NCI-H82 (cell line): ENCODE results near the gene WBP11.
A peak's percentile ranks its signal among the peaks of the same experiment; 100 is the strongest.

Experiments used
- DNase-seq: peaks from one replicate; lab custom pipeline; 2025; lab: John Stamatoyannopoulos, UW

WBP11 gene

DNA sequence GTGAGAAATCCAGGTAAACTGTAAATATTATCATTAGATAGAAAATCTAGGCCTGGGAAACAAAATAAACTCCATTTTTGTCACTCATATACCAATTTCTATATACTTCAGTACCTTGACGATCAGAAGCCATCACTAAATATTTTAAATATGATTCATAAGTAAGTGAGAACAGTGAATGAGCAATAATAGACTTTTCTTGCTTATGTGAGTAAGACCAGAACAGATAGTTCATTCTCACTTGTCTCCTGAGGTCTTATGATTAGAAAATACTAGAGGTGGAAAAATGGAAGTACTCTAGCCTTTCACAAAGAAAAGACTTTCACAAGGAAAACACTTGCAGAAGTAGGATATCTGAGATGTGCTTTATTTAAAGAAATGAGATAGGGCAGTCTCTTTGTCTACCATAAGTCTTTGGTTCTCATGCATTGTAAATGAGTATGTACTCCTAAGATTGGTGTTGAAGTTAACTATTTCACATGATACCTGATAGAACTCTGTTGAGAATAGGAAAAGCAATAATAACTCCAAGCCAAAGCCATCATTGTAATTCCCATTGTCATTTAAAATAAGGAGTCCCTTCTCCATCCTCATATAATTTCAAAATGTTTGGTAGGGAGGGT lies 20.8 kb upstream of the WBP11 start:
- no peak for DNase-seq

DNA sequence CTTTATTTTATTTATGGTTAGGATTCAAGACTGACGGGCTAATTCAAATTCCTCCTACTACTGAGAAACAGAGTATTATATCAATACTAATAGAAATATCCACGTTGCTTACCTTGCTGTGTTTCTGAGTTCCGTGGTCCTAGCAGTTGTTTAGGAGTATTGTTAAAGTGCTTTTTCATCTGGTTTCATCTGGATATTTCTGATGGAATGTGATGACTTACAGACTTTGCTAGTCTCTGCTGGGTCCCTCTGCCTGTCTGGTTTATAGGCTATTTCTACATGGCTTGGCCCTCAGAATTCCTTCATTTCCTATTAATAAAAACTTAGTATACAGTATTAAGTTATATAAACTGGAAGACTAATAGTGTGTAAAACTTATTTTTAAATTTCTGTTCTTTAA lies 10.7 kb upstream of the WBP11 start, which contains the start of gene SMCO3:
TSS of gene SMCO3 (minus strand) at position 169 of the 400 bp plus-strand sequence. CDS start 7,502 bp downstream, outside the sequence.
- no peak for DNase-seq

DNA sequence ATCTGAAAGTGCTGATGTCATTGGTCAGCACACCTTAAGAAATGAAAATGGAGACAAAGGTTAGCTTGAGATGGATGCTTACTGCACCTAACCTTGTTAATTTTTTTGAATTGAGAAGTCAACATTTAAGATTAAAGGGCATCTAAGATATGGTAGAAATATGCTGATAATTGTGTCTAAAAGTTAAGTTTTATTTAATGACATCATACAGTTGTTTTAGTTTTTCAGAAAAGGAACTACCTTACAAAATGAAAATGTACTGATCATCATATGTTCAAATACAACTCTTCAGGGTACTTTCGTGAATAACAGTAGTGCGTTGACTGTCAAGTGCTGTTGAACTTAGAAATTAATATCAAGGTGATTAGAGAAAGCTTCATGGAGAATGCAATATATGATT lies 8.2 kb upstream of the WBP11 start:
- DNase-seq: no peak

DNA sequence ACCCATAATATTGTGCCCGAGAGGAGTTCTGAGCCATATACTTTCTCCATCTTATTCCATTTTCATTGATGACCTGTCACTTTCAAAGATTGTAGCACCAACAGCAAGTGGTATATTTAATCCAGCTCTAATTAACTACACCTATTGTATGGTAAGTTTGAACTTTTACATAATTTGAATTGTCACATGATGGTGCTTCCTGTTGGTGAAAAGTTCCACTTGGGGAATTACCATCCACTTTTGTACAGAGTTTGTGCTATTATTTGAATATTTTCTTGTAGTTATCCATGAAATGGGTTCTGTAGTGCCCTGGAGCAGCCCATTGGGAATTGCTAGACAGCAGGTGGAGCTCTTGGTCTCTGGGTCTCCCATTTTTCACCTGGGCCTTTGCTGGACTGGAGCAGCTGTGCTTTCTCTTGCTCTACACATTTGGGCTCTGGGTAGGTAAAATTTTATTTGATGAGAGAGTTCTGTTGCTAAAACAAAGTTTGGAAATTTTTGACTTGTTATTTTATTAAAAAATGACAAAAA lies 7.7 kb upstream of the WBP11 start:
- DNase-seq: peak; percentile 48

DNA sequence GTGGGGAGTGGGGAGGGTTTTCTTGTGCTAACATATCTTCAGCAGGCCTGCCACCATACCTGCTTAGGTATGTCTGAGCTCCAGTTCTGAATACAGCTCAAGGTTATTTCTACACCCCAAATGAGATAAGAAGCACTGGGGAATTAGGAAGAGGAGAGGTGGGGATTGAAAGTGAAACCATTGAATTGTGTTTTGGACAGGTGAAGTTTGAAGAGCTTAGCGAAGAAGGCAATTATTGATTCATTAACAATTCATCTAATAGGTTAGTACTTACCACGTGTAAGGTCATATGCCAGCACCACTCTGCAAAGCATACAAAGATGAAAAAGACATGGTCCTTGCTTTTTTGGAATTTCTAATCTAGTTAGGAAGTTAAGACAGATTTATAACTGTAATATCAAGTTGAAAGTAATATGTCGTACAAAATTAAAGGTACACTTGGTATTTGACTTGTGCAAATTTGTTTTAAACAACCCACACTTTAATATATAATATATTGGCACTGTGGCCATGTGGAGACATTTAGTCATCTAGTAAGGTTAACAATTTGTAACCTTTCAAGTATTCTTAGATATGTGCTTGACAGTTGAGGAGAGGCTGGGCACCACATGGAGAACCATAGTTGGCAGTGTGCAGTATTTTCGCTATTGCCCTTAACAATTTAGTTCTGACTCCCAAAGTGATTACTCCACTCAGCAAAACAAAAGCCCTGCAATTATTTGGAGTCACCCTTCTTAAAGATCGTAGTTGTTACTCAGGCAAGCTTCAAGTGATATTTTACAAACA lies 7.1 kb upstream of the WBP11 start:
- DNase-seq: no peak

DNA sequence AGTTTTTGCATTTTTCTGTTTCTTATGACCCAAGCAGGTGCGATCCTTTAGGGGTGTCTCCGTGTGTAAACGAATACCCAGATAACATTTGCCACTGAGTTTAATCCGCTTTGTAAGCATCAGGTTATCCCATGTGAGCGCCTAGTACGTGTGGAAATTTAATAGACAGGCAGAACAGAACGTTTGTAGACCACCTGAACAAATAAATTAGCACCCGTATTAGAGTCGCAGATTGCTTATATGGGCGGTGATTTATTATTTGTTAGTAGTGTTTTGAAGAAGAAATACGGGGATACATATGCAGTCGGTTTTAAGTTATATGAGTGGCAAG lies 517 bp upstream of the WBP11 start:
- peak; percentile 90 for DNase-seq

DNA sequence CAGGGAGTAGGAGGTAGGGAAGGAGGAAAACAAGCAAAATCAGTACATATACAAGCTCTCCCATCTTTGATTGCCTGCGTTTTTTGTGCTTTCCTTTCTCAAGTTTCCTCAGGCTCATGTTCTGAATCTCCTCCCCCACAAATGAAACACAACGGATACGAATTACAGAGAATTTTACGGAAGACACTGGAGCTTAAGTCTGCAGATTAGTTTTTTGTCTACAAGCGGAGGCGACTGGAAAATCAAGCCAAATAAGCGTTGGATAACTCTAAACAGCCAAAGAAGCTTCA lies 612 bp downstream of the WBP11 start:
- no peak for DNase-seq

DNA sequence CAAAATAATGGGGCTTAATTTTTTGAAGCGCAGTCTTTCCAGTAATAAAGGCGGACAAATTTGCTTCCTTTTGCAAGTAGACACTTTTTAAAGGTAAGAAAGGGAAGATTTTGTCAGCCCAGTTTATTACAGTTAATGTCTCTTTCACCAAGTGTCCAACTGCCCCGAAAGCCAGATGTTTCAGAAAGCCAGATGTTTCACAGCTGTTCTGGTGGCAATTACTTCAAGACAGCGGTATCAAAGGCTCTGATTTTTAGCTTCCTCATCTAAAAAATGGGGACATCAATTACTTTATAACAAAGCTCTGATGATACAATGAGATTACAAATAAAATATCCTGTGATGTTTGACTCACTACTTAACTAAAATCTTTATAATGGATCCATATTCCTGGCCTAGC lies 1.0 kb downstream of the WBP11 start:
- DNase-seq: no peak

DNA sequence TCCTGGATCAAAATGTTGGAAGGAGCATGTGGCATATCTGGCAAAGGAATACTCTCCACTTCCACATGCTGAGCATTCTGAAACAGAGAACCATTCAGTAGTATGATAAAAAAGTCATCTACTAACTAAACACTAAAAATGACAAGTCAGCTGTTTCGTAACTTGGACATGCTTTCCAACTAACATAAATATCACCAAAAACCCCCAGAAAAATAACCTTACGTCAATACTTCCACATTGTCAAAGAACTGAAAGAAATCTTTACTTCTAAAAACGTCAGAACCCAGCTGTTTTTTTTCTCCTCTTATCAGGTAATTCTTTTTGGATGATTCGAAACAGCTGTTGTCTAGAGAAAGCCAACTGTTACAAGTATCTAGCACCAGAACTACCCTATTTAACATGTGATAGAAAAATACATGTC lies 8.2 kb downstream of the WBP11 start:
- no peak for DNase-seq

DNA sequence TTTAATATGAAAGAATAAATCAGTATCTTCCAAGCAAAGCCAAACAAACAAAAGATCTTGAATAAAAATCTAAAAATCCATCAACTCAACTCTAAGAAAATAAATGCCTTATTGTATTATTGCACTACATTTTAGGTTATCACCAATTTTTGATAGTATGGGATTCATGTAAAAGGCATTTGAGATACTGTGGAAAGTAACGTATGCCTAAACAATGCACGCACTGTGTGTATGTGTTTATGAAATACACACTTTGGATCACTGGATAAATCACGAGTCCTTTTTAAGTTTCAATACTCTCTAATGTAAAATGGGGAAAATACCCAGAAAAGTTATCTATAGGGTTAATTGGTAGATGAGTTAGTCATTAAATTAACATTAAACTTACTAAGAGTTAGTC lies 17.7 kb downstream of the WBP11 start:
- DNase-seq: no peak

DNA sequence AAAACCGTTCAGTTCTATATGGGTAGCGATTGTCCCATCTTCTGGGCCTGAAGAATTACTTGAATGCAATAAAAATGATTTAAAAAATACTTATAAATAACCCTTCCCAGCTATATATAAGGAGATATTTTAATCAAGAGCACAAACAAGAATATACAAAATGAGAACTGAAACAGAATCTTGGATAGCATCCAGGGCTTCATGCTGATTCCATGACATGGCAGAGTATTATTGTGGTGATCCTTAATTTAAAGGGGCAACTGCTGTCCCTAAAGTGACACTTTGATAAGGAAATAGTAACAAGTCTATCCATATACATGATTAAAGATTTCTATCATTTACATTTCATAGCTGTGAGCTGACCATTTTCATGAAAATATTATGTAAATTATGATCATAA lies 18.8 kb downstream of the WBP11 start:
- DNase-seq: no peak

DNA sequence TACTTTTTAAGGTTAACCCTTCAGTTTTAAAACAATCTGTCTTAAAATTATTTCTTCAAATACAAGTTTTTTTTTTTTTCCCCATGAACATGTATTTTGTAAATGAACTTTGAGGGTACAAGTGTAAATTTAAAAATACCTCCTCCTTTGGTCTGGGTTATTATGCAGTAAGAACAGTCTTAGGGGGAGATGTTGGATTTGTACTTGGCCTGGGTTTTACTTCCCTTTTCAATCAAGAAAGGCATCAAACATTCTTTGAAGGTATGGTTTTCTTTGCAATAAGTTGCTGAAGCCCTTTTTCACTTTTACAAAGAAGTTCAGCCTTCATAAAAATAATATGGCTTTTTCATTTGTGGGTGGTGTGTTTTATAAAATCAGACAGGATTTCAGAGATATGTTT lies 20.5 kb downstream of the WBP11 start:
- no peak for DNase-seq

DNA sequence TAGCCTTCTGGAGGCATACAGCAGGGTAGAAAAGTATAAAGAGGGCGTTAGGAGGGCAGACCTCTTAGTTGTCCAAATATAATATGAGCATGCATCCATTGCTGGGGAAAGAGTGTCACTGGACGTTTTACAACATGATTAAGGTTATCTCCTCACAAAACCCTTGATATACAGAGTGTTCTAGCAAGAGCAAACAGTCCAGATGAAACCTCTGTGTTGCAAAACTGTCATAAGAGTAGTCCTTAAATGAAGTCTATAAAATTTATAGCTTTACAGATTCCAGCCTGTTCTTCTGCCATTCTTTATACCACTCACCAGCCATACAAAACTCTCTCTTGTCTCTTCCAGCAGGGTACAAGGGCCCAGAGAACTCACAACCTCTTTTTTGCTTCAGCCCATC lies 21.7 kb downstream of the WBP11 start:
- no peak for DNase-seq

DNA sequence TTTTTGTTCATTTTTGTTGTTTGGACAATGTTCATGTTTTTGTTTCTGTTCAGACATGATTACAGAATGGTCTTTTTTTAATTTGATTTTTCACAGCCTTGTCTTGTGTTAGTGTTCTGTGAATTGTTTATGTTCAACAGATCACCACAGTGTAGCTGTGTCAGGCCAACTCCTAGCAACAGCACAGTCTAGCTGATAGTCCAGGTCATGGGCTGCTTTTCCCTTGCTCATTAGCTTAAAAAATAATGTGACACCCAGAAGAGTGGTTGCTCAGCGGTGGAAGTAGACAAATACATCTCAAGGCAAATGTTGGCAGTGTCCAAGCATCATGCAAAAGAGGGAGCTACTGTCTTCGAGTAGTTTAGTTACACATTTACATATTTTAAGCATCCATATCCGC lies 22.4 kb downstream of the WBP11 start:
- no peak for DNase-seq

DNA sequence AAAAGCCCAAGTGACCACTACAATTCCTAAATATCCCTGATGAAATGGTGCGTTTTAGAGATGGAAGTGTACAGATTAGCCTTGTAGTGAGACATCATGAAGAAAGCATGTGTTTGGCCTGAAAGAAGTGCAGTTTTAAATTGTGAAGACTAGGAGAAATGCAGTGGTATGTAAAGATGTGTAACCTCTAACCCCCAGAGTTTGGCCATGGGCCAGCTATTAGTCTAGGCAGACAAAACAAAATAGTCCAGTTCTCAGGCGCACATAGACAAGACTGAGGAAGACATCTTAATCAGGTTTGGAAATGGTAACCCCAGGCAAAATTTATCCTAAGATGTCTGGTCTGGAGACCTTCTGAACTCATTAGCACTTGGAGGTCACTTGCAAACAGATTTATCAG lies 23.4 kb downstream of the WBP11 start:
- DNase-seq: no peak

DNA sequence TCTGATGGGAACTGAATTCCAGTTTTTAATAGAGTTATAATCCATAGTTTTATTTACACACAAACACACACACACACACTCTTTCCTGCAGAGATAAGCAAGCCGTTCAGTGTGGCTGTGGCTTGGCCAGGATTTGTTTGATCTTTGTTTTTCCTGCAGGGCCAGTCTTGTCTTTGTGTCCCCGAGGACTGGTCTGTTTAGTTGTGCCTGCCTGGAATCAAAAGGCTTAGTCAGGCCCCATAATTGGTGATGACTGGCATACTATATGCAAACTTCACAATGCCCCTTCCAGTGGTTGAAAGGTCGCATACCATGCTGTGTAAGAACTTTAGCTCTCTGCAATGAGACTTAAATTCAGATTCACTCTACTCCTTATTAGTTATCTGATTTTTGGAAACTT lies 26.0 kb downstream of the WBP11 start:
- DNase-seq: no peak

DNA sequence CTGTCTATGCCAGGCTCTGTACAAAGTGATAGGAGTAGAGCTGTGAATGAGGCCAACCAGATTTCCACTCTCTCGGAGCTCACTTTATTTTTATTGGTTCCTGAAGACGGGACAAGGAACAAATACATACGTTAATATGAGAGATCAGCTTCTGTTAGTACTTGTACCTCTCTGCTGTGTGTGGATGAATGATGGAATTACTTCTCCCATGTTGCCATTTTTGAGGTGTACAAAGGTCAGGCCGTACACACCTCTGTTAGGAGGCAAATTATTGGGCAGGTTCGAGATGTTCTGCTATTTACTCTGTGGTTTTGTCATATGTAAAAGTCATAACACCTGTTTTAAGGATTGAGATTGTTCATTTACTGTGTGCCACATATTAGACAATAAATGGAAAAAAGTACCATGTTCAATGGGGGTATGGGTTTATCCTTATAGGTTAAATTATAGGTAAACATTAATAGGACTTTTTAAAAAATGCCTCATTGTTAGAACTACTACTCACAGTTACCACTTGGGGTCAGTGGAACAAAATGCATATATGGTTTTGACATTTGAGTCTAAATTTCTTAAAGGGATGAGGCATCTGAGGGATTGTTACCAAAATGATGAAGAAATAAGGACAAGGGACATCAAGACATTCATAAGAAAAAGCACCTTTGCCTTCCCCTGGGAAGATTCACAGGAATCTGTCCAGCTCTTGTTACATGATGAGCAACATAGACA lies 26.9 kb downstream of the WBP11 start:
- no peak for DNase-seq

DNA sequence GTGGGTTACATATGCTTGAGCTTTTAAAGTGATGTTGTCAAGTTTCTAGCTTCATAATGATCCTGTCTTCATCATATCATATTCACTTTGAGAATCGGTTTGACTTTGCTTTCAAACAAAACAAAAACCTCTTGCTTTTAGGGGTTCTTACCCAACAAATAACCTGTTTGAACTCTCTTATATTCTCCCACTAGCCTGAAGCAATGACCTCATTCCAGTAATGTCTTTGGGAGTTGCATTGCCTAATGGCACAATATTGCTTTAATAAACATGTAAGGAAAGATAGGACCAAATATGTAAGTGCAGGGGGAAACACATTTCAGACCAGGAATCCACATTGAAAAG lies 27.7 kb downstream of the WBP11 start:
- no peak for DNase-seq

DNA sequence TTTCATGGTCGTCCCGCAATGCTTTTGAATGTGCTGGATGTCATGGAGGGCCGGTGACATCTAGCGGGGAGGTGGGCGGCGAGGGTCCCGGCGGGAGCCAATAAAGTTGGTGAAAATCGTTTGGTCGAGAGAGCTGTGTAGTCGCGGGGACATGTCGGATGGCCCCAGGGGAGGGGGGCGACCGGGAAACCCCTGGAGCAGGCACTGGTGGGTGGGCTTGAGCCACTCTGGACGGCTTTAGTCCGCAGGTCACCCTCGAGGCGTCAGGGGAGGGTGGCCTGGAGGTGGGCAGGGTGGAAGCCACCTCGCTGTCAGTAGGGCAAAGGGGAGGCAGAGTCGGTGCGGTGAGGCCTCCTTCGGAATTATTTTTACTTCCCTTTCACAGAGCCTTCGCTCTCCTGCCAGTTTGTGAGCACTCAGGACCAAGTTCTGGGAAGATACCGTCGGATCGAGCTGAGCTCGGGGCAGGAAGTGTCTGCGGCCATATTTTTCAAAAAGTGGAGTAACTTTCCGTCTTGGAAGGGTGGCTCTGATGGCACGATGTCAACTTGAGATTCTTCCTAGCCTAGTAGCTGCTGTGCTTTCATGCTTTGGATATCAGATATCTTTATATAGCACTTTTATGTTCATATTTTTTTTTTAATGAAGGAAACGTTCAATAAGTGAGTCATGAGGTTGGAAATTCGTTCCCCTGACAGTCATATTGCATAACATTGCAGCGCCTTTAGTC lies 28.2 kb downstream of the WBP11 start:
- no peak for DNase-seq

DNA sequence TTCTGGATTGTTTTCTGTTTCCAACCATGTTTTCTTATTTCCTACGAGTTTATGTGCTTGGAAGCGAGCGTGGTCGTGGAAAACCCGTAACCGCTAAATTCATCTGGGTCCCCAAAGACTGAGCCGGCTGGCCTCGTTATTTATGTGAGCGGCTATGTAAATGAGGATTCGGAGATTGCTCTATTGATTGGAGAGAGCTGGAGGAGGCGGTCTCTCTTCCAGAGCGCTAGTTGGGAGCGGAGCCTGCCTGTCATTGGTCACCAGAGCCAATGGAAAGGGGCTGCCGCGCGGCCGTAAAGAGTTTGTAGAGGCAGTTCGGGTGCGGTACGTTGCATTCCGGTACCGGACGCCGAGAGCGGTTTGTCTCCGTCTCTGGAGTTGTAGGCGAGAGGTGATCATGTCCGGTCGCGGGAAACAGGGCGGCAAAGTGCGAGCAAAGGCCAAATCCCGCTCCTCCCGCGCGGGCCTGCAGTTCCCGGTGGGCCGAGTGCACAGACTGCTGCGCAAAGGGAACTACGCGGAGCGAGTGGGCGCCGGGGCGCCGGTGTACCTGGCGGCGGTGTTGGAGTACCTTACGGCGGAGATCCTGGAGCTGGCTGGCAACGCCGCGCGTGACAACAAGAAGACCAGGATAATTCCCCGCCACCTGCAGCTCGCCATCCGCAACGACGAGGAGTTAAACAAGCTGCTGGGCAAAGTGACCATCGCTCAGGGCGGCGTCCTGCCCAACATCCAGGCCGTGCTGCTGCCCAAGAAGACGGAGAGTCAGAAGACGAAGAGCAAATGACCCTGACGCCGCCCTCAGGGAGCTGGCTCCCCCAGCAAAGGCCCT lies 29.0 kb downstream of the WBP11 start:
- peak; percentile 71 for DNase-seq

DNA sequence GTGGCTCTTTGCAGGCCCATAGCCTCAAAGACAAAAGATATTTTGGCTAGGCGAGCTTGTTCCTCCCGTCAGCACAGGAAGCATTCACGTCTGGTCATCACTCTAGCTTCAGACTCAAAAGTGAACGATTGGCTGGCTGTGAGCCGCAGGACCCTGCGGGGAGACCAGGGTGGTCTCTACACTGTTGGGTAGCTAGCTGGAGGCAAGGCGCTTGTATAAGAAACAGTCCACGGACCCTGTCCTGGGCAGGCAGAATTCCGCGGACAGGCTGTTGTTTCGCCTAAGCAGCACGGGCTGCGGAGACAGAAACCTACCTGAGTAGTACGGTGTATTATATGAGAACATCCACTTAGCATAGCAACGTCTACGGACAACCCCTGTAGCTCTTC lies 29.6 kb downstream of the WBP11 start:
- DNase-seq: no peak

DNA sequence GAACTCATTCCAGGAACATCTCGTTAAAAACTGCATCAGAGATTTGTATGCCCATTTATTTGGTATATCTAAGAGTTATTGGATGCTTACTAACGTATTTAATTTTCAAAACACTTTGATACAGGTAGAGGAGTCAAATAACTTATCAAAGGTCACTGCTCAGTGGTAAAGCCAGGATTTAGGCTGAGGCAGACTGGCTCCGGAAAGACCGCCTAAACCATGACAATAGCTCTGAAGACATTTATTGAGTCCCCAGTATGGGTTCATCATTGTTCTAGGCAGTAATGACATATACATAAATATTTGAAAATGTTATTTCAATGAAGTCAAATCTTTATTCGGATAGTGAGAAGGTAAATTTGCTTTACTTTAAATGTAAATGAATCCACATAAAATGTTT lies 30.3 kb downstream of the WBP11 start:
- DNase-seq: no peak
